HG03159 (cell line): ENCODE results near the gene UHRF1.
"Not testable (repeated sequence)": the region's sequence is repeated elsewhere in the genome, so short reads cannot be mapped to it uniquely, and the experiment has no call there.

Experiments
- ATAC-seq: cut with Tn5 transposase; IDR thresholded peaks from one replicate; pipeline ENCODE4 v1.9.1; 2021; ENCODE audit warnings: mild to moderate bottlenecking, moderate library complexity; ENCODE audit not compliant: unreplicated experiment

Gene UHRF1

DNA sequence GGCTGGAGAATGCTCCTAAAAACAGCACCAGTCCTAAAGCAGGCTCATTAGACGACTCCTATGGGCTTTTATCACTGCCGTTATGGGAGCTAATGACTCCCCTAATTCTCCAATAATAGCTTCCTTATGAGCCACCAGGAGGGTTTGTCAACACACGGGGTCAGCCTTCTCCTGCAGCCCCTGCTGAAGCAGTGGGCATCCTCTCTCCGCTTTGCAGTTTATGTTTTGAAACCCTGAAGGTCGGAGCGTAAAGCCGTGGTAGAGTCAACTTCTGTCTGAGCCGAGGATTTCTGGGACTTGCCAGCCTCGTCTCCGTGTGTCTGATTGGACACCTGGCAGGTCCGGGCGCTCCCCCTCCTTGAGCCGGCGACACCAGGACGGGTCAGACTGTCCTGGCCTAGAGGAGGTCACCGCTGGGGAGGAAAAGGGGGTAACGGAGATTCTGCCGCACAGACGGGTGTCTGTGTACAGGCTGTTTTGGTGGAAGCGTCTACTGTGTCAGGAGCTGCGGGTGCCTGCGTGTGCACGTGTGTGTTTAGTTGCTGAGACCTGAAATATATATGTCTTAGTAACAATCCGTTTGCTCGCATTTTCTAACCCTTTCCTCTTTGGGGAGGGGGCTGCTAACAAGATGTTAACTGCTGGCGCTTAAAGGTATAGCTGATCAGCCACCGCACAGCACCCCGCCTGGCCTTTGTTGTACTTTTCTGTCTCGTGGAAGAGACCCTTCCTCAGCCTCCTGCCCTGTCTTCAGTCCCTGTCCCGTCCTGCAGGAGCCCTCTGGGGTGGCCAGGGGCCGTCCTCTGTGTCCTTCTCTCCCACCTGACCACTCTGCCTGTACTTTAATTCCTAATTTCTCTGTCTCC is 61.5 kb downstream of the UHRF1 start:
- no peak for ATAC-seq

DNA sequence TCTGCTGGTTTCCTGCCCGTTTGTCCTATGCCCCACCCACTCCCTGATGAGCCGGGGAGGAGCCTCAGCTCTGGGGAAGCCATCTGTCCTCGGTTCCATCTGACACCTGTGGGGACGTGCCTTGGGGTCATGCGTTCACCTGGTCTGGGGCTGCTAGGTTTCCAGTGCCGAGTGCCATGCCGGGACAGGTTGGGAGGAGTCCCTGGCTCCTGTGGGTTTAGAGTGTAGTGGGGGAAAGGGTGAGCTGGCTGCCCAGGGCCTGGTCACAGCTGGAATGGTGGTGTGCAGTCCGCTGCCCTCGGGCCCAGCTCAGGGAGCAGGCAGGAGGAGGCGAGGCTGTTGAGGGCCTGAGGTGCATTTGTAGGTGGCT is 62.1 kb downstream of the UHRF1 start:
- ATAC-seq: no peak

DNA sequence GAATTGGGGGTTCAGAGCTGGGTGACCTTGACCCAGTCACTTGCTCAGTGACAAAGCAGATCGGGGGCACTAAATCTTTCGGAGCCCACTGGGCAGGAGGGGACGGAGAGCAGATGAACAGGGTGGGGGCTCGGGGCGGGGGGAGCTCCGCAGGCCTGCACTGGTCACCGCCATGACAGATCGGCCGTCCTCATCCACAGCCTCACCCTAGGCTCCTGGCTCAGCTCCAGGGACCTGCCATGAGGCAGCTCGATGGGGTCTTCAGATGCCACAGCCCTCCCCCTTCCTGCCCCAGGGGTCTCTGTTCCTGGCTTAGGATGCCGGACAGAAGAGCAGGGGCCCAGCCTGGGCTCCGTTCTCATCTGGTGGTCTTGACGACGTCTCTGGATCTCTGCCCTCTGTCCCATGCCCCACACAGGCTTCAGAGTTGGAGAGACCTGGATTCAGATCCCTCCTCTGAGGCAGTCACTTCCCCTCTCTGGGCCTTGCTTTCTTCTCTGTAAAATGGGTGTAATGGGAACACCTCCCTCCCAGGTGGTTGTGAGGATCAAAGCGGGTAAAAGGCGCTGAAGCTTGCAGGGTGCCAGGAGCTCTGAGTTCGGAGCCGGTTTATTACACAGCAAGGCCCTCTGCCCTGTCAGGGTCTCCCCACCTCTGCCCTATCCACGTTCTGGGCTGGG is 62.7 kb downstream of the UHRF1 start:
- no peak for ATAC-seq

DNA sequence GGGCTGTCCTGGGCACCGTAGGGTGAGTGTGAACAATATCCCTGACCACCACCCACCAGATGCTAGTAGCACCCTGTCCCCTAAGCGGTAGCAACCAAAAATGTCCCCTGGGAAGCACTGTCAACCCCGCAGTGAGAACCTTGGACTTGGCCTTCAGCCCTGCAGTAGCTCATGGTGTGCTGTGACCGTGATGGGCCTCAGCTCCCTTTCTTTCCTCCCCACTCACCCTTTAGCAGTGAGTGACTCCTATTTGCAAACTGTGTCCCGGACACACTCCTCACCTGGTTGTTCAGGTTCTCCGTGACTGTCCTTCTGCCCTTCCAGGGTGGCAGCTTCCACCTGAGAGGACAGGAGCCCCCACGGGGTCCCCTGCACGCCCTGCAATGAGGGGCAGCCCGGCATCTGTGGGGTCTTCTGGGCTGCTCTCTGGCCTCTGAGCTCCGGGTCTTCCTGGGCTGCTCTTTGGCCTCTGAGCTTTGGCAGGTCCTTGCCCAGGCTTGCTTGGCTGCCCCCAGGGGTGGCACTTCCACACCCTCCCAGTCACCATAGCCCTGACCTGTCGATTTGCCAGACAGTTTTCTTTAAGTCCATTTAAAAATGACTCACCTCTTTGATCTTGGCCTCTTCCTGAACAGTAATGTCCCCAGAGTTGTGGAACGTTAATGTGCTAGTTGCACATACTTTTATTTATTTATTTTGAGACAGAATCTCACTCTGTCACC is 63.4 kb downstream of the UHRF1 start:
- ATAC-seq: no peak

DNA sequence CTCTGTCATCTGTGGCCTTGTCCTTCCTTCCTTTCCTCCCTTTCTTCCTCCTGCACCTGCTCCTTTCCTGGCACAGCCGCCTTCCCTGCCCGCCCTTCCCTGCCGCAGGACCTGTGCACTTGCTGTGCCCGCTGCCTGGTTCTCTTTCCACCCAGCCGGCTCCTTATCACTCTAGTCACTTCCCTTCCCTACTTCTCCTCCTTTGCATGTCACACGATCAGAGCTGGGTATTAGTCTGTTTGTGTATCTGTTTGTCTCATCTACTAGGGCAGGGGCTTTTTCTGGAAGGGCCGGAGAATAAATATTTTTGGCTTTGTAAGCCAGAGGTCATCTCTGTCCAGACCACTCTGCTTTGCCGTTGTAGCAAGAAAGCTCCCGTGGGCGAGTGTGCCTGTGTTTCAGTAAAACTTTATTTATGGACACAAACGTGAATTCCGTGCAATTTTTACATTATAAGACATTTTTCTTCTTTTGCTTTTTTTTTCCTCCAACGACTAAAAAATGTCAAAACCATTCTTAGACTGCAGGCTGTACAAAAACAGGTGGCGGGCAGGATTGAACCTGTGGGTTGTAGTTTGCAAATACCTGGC is 65.7 kb downstream of the UHRF1 start:
- no peak for ATAC-seq

DNA sequence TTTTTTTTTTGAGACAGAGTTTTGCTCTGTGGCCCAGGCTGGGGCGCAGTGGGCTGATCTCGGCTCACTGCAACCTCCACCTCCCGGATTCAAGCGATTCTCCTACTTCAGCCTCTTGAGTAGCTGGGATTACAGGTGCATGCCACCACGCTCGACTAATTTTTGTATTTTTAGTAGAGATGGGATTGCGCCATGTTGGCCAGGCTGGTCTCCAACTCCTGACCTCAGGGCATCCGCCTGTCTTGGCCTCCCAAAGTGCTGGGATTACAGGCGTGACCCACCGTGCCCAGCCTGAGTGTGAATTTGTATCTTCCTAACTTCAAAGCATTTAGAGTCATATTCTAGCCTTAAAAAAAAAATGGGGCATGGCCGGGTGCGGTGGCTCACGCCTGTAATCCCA is 66.3 kb downstream of the UHRF1 start:
- ATAC-seq: not testable (repeated sequence)

DNA sequence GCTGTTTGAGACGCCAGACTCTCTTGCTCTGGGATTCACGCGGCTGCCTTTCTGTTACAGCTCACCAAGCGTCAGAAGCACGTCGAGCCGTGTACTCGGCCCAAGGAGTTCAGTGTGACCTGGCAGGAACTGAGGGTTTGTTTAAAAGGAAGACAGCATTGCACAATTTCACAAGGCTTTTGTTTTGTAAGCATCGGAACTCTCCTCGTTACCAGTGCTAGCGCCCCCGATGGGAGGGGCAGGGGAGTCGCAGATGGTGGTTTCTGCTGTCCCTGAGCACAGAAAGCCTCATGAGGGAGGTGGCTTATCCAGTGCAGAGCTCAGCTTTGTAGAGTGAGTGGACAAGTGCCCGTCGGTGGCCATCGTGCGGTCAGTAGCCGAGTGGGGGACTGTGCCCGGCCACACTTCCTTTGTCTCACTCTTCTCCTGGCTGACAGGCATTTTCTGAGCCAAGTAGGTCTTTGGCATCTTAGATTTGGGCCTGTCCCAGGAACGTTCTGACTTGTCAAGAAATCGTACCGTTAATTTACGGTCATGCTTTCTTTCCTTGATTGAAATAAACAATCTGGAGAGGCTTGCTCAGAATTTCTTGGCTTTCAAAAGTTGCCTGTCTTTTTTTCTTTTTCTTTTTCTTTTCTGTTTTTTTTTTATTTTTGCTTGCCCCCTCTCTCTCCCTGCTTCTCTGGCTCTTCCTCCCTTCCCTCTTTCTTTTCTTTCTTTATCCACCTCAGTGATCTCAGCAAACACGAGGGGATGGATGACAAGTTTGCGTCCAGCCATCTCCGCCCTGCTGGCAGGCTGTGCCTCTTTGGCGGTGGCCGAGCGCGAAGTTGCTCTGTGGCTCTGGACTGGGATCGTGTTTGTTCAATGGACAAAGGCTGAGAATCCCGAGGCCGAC is 67.3 kb downstream of the UHRF1 start:
- ATAC-seq: no peak

DNA sequence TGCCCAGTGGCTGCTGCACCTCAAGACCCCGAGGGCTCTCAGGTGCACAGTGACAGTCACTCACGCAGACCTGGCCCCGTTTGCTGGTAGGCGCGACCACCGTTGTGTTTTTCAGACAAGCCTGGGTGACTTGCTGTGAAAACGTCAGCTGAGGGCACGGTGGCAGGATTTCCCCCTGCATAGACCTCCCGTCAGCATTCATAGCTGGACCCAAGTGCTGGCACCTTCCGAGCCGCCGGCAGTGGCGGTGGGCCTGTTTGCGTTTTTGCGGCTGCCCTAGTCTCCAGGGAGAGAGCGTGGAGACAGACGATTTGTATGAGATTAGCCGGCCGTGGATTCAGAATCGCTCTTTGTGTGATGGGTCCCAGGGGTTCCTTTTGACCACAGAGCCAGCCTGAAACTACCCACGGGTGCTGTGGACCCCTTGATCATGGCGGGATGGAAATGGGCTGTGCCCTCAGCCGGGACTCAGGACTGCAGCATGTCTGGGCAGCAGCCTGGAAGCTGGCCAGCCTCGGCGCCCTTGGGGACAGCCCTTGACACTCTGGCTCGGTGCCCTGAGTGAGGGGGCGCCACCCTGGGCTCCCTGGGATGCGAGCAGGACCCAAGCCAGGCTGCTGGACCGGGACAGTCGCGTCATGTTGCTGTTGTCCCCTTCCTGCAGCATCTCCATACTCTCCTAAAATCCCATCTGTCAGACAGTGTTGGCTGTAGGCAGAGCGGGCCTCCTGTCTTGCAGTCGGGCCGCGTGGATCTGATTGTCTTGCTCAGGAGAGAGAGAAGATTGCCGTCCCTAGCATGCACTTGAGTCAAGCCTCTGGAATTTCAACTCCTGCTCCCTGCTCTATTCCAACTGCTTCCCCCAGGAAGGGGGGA is 68.2 kb downstream of the UHRF1 start:
- ATAC-seq: no peak

DNA sequence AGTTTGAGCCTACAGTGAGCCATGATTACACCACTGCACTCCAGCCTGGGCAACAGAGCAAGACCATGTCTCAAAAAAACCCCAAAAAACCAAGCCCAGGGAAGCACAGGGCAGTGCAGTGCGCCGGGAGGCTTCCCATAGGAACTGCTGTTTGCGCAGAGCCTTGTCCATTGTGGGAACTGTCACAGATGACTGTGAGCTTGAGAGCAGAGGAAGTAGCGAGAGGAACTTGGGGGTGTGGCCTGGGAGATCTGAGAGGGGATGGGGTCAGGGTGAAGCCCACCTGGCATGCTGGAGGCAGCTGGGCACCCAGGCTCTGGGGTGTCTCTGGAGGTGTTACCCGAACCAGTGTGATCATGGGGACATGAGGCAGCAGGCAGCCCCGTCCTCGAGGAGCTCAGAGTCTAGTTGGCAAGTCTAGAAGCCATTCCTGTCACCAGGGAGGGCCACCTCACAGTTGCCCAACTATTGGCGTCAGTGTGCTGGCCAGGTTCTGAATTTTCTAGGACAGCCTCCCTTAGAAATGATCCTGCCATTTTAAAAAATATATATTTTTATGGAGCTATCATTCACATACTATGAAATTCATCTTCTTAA is 70.0 kb downstream of the UHRF1 start:
- ATAC-seq: no peak

DNA sequence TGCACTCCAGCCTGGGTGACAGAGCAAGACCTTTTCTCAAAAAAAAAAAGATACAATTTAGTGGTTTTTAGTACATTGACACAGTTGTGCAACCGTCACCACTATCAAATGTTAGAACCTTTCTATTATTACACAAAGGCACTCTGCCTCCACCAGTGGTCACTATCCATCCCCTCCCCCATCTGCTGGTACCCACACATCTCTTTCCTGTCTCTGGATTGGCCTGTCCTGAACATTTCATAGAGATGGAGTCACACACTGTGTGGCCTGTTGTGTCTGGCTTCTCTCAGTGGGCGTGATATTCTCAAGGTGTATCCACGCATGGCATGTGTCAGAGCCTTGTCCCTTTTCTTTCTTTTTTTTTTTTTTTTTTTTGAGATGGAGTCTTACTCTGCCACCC is 70.8 kb downstream of the UHRF1 start:
- no peak for ATAC-seq

DNA sequence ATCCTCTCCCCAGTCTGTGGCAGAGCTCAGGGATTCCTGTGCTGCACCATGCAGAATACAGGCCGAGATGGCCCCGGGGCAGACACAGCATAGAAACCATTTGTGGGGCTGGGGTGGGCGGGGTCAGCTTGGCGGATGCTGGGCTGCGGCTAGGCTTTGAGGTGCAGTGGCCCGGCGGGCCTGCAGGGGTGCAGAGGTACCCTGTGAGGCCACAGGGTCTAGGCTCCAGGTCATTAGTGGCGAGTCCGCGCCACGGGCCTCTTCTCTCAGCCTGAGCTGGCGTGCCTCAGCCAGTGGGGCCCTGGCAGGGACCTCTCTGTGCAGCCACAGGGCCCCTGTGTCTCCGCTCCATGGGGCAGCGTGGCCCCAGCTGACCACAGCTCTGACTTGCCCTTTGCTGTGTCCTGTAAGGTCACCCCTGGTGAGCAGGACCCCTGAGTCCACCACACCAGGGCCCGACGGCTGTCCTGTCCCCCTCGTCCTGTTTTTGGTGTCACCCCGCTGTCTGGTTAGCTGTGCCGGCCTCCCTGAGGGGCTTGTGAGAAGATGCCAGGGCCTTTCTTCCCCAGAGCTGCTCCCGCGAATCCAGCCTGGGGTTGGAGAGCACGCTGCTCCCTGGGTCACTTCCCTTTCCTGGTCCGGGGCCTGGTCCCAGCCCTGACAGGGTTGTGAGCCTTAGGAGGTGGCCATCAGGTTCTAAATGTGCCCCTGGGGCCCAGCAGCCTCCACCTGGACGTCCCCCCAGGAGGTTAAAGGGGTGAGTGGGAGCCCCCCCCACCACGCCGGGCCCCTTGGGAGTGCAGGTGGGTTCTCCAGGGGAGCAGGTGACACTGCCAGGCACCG is 71.8 kb downstream of the UHRF1 start:
- ATAC-seq: no peak

DNA sequence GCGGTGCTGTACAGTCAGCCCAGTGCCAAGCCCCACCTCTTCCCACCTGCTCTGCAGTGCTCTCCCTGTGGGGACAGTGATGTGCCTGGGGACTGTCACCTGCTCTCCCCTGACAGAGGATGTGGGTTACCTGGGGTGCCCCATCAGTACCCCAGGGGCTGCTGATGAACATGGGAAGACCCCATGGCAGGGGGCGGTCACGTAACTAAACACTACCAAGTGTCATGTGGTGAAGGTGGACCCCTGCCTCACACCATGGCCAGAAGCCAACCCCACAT is 72.3 kb downstream of the UHRF1 start:
- no peak for ATAC-seq

DNA sequence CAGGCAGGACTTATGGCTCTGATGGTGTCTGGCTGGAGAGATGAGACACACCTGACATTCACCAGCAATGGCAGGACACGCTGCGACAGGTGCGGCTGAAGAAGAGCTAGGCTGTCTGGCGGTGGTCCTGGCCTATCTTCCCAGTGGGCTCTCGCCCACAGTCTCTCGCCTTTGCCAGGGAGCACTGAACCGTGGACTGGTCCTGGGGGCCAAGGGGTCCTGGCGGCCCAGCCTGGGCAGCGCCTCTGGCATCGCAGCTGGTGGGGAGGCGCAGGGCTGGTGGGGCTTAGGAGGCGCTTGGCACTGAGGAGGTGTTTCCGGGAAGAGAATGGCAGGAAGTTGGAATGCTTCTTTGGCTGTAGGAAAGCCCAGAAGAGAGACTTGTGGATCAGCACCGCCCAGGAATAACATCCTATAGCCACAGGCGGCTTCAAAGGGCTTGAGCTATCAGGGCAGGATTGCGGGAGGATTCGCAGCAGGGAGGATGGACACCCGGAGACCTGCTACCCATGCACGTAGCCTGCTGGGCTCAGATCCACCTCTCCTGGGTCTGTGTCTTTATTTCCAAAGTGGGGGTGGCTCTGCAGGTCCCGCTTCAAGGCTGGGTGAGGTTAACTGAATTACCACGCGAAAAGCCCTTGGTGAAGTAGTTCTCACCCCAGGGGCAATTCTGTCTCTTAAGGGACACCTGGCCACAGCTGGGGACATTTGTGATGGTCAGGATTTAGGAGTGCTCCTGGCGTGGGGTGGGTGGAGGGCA is 74.2 kb downstream of the UHRF1 start:
- no peak for ATAC-seq

DNA sequence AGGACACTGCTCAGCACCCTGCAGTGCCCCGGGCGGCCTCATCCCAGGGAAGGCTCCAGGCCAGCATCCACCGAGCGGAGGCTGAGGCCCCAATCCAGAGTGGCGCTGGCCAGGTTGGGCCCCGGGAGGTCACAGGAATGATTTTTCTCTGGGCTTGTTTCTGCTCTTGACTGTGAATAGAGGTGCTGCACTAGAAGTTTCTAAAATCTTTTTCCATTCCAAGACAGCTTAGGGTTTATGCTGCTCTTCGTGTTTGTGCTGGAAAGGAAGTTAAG is 74.7 kb downstream of the UHRF1 start:
- ATAC-seq: no peak

DNA sequence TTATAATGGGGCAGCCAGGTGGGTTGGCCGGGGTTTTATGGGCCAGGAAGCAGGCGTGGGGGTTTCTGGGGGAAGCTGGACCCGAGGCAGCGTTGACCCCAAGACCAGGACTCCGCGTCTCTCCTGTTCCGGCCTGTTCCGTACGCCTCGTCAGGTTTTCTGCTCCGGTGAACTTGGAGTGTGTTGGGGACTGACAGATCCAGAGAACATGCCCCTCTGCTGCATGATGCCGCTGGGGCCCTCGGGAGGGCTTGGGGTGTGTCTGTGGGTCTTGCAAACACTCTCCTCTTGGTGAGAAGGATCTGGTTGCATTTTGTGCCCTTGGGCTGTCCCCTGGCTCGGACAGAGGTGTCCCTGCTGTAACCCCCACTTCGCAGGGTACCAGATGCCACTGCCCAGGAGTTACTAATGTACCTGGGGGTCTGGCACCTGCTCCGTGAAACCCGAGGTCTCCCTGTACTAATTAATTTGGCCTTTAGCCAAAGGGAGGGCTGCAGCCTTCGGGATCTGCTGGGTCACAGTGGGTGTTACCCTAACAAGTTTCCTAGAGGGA is 75.2 kb downstream of the UHRF1 start:
- no peak for ATAC-seq

DNA sequence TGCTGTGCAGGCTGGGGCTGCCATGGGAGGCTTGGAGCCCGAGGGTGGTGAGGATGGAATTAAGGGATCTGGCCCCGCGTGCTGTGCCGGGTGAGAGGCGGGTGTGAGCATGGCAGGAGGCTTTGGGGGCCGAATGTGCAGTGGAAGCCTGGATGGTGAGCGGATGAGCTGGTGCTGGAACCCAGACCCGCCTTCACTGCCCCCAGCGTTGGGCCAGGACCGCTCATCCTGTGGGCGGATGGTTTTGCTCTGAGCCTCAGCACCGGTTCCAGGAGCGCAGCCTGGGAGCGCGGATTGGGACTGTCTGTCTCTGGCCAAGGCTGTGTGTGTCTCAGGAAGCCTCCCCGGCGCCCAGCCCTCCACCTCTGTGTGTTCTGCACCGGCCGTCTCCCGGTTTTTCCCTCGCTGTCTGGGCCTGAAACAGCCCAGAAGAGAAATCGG is 76.3 kb downstream of the UHRF1 start:
- no peak for ATAC-seq

DNA sequence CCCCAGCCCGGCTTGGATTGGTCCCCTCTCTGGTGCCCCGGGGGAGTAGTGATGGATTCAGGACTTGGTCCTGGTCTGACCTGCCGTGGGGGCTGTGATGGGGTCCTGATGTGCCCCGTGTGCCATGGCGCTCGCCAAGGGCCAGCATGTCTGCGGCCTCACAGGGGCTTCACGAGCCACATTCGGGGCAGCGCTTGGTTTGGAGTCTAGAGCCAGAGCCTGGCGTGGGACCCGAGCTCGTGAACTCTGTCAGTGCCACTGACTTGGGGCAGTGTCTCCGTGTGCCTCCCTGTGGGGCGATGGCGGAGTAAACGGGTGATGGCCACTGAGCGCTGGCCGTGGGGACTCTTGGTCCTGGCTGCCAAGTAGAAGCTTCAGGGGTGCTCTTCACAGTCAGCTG is 76.8 kb downstream of the UHRF1 start:
- no peak for ATAC-seq

DNA sequence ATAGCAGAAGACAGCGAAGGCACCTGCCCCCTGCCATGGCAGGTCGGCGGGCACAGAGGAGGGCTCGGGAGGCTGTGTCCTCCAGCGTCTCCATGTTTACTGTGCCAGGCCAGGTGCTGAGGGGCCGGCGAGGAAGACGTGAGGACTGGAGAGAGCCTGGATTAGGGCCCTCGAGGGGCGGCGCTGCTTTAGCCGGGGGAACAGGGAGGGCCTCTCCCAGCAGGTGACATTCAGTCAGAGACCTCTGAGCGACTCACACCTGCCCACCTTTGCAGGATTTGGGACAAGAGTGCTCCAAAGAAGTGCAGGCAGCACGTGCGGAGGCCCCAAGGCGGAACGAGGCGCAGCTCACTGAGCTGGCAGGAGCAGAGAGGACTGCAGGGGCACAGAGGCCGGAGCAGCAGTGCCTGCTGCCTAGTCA is 77.2 kb downstream of the UHRF1 start:
- ATAC-seq: no peak
